Tibial artery (tissue), 4 donors: ENCODE results near the gene F3.

Source experiments
- DNase-seq, 2 donors: peaks; one replicate each; pipeline ENCODE4 v3.0.0-alpha.2; 2019
- H3K27ac ChIP-seq, 2 donors: fragments of 200-600 bp; sonication (generic) in 1 of 2; 1 replicate in 1 of 2; 2 replicates in 1 of 2; pipeline ENCODE4 v1.5.1; 2018 to 2019; ENCODE audit warnings: mild to moderate bottlenecking in 1 of 2
- H3K27me3 ChIP-seq, 2 donors: fragments of 200-600 bp; sonication (generic) in 1 of 2; one replicate each; pipeline versions ENCODE4 v1.5.1 to v1.6.0; 2016 to 2019
- H3K36me3 ChIP-seq, 3 donors: fragments of 200-600 bp; sonication (generic) in 2 of 3; one replicate each; pipeline ENCODE4 v1.5.1; 2016 to 2019; ENCODE audit warnings: mild to moderate bottlenecking in 2 of 3
- H3K4me1 ChIP-seq, 4 donors: fragments of 200-600 bp; sonication (generic) in 2 of 4; 1 replicate in 3 of 4; 2 replicates in 1 of 4; pipeline ENCODE4 v1.5.1; 2016 to 2019
- H3K4me3 ChIP-seq, 2 donors: fragments of 200-600 bp; sonication (generic) in 1 of 2; 1 replicate in 1 of 2; 2 replicates in 1 of 2; pipeline ENCODE4 v1.5.1; 2018 to 2019; ENCODE audit warnings: mild to moderate bottlenecking in 2 of 2
- H3K9me3 ChIP-seq, 3 donors: fragments of 200-600 bp; sonication (generic) in 1 of 3; one replicate each; pipeline ENCODE4 v1.5.1; 2016 to 2019
- CTCF ChIP-seq, 2 experiments: fragments of 200-600 bp in 1 of 2; fragments of 450-650 bp in 1 of 2; IDR thresholded peaks; one replicate each; pipeline ENCODE4 v1.5.1; 2017 to 2019; ENCODE audit warnings: antibody characterized with exemption in 2 of 2, mild to moderate bottlenecking in 1 of 2, moderate library complexity in 1 of 2
- intact Hi-C: fragments of 100-400 bp; cut with DNase I; formaldehyde crosslinking; loops from one replicate; pipeline ENCODE4 v1.15.0; 2023; ENCODE audit warnings: low total_unique reads

The F3 gene

GRCh38 chr1:94554580-94554979, 13.0 kb upstream of the F3 start:
- no peak for TF ChIP-seq CTCF (IDR thresholded peaks at IDR 0.05)
- H3K4me1 ChIP-seq = peaks cover 0 to 6% (median 0%) of the 10 kb centered on the region in 4 donors
- DNase-seq = no peak
- no peaks in the 10 kb centered on the region for H3K9me3 ChIP-seq
- H3K27me3 ChIP-seq = no peaks in the 10 kb centered on the region
- intact Hi-C loops = no loop called here
- no peak overlapping the region for H3K27ac ChIP-seq
- H3K4me3 ChIP-seq = no peak overlapping the region
- no peaks in the 10 kb centered on the region for H3K36me3 ChIP-seq

- Histone ChIP-seq H3K4me3 (no peak overlapping the region), H3K9me3 (no peaks in the 10 kb centered on the region), H3K36me3 (no peaks in the 10 kb centered on the region), H3K4me1 (peaks cover 0 to 6% (median 0%) of the 10 kb centered on the region in 4 donors), H3K27me3 (no peaks in the 10 kb centered on the region), H3K27ac (no peak overlapping the region)
- TF ChIP-seq CTCF (IDR thresholded peaks at IDR 0.05) = no peak
- intact Hi-C loops = no loop called here
- no peak for DNase-seq
Observed at GRCh38 chr1:94553931-94554330, 12.4 kb upstream of the F3 start.

GRCh38 chr1:94553323-94553730, 11.8 kb upstream of the F3 start:
- no peak for DNase-seq
- no peaks in the 10 kb centered on the region for H3K9me3 ChIP-seq
- no peak overlapping the region for H3K4me3 ChIP-seq
- TF ChIP-seq CTCF (IDR thresholded peaks at IDR 0.05) = no peak
- H3K4me1 ChIP-seq = peaks cover 0 to 6% (median 0%) of the 10 kb centered on the region in 4 donors
- intact Hi-C loops = no loop called here
- no peaks in the 10 kb centered on the region for H3K36me3 ChIP-seq
- H3K27ac ChIP-seq = no peak overlapping the region
- no peaks in the 10 kb centered on the region for H3K27me3 ChIP-seq

- no peaks in the 10 kb centered on the region for H3K36me3 ChIP-seq
- no peak overlapping the region for H3K27ac ChIP-seq
- no peak for DNase-seq
- intact Hi-C loops = no loop called here
- H3K4me3 ChIP-seq = no peak overlapping the region
- peaks cover 0 to 6% (median 0%) of the 10 kb centered on the region in 4 donors for H3K4me1 ChIP-seq
- H3K27me3 ChIP-seq = no peaks in the 10 kb centered on the region
- no peaks in the 10 kb centered on the region for H3K9me3 ChIP-seq
- TF ChIP-seq CTCF (IDR thresholded peaks at IDR 0.05) = no peak
Observed at GRCh38 chr1:94552071-94552586, 10.6 kb upstream of the F3 start.

- intact Hi-C loops = no loop called here
- H3K4me3 ChIP-seq = no peak overlapping the region
Observed at GRCh38 chr1:94551449-94551848, 9.9 kb upstream of the F3 start.

More at GRCh38 chr1:94551449-94551848, 9.9 kb upstream of the F3 start:
- H3K27ac ChIP-seq = no peak overlapping the region
- H3K9me3 ChIP-seq = no peaks in the 10 kb centered on the region
- H3K36me3 ChIP-seq = no peaks in the 10 kb centered on the region
- no peak for TF ChIP-seq CTCF (IDR thresholded peaks at IDR 0.05)
- no peaks in the 10 kb centered on the region for H3K27me3 ChIP-seq
- no peak for DNase-seq
- peaks cover 0 to 6% (median 0%) of the 10 kb centered on the region in 4 donors for H3K4me1 ChIP-seq
